K562 (cell line): ENCODE measurements around the gene DIP2C.

Experiments
- MAZ ChIP-seq, 2 experiments: fragments of 450-650 bp in 1 of 2; sonication (generic) in 1 of 2; formaldehyde crosslinking; IDR thresholded peaks in 1 of 2; conservative IDR thresholded peaks in 1 of 2; 2 replicates each; pipeline versions ENCODE4 v1.4.0 to v1.5.0; 2020; ENCODE audit warnings: mild to moderate bottlenecking in 1 of 2, missing genetic modification reagents in 1 of 2
- ZNF778 ChIP-seq: fragments of 450-650 bp; formaldehyde crosslinking; IDR thresholded peaks from 2 replicates; pipeline ENCODE4 v1.4.0; 2020; ENCODE audit warnings: mild to moderate bottlenecking, moderate library complexity
- TF ChIP-seq, protein P1 (sequence below): fragments of 450-650 bp; IDR thresholded peaks from 2 replicates; pipeline ENCODE4 v1.6.1; 2017; ENCODE audit warnings: antibody characterized with exemption

GRCh38 chr10:717458-717857 is 28.0 kb upstream of the DIP2C start:
- TF ChIP-seq ZNF778 (CRISPR knock-in tag) (no peak), MAZ (CRISPR knock-in tag; conservative IDR thresholded peaks at IDR 0.05 in 1 of 2, IDR thresholded peaks at IDR 0.05 in 1 of 2) (no peak)
- TF ChIP-seq, protein P1, sequence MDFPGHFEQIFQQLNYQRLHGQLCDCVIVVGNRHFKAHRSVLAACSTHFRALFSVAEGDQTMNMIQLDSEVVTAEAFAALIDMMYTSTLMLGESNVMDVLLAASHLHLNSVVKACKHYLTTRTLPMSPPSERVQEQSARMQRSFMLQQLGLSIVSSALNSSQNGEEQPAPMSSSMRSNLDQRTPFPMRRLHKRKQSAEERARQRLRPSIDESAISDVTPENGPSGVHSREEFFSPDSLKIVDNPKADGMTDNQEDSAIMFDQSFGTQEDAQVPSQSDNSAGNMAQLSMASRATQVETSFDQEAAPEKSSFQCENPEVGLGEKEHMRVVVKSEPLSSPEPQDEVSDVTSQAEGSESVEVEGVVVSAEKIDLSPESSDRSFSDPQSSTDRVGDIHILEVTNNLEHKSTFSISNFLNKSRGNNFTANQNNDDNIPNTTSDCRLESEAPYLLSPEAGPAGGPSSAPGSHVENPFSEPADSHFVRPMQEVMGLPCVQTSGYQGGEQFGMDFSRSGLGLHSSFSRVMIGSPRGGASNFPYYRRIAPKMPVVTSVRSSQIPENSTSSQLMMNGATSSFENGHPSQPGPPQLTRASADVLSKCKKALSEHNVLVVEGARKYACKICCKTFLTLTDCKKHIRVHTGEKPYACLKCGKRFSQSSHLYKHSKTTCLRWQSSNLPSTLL, result no peak
